Hepatocyte (in vitro differentiated cells): ENCODE measurements around the gene PCDHB10. TPM values are rescaled to one million over a fixed set of nuclear protein-coding genes. Genes with fewer than 3 reads are reported as not detected.
"Not testable (repeated sequence)": the region's sequence is repeated elsewhere in the genome, so short reads cannot be mapped to it uniquely, and the experiment has no call there.

Experiments
- DNase-seq: peaks from one replicate; pipeline ENCODE4 v3.0.0-alpha.2; 2016; ENCODE audit warnings: low spot score
- H2AFZ ChIP-seq: fragments of 200-600 bp; sonication (generic); 2 replicates; pipeline ENCODE4 v1.6.0; 2016; ENCODE audit warnings: antibody characterized with exemption, mild to moderate bottlenecking
- H3K27ac ChIP-seq: fragments of 200-600 bp; sonication (generic); 2 replicates; pipeline ENCODE4 v1.5.1; 2016; ENCODE audit warnings: mild to moderate bottlenecking
- H3K27me3 ChIP-seq: fragments of 200-600 bp; sonication (generic); 2 replicates; pipeline ENCODE4 v1.6.1; 2016
- H3K36me3 ChIP-seq: fragments of 200-600 bp; sonication (generic); replicated peaks from 2 replicates; pipeline ENCODE4 v1.5.1; 2016; ENCODE audit warnings: low read depth; ENCODE audit not compliant: insufficient read depth
- H3K4me1 ChIP-seq: fragments of 200-600 bp; sonication (generic); 2 replicates; pipeline ENCODE4 v1.5.1; 2016; ENCODE audit warnings: mild to moderate bottlenecking, moderate library complexity; ENCODE audit not compliant: insufficient read depth
- H3K4me2 ChIP-seq: fragments of 200-600 bp; sonication (generic); 2 replicates; pipeline ENCODE4 v1.6.0; 2016
- H3K4me3 ChIP-seq: fragments of 200-600 bp; sonication (generic); 2 replicates; pipeline ENCODE4 v1.5.1; 2016; ENCODE audit warnings: mild to moderate bottlenecking
- H3K79me2 ChIP-seq: fragments of 200-600 bp; sonication (generic); 2 replicates; pipeline ENCODE4 v1.6.0; 2017; ENCODE audit warnings: mild to moderate bottlenecking
- H3K9me2 ChIP-seq: fragments of 200-600 bp; sonication (generic); replicated peaks from 2 replicates; pipeline ENCODE4 v1.6.0; 2017; ENCODE audit warnings: mild to moderate bottlenecking; ENCODE audit not compliant: insufficient read depth
- H3K9me3 ChIP-seq: fragments of 200-600 bp; sonication (generic); 2 replicates; pipeline ENCODE4 v1.5.1; 2016; ENCODE audit warnings: low read depth, mild to moderate bottlenecking
- H4K20me1 ChIP-seq: fragments of 200-600 bp; sonication (generic); 2 replicates; pipeline ENCODE4 v1.6.0; 2016; ENCODE audit warnings: mild to moderate bottlenecking; ENCODE audit not compliant: insufficient read depth, poor library complexity, severe bottlenecking
- EZH2 ChIP-seq: fragments of 200-600 bp; sonication (generic); IDR thresholded peaks from 2 replicates; pipeline ENCODE4 v1.6.1; 2016; ENCODE audit warnings: antibody characterized with exemption, mild to moderate bottlenecking, borderline replicate concordance
- EZH2phosphoT487 ChIP-seq: fragments of 200-600 bp; sonication (generic); IDR thresholded peaks from one replicate; pipeline ENCODE4 v1.6.1; 2018; ENCODE audit warnings: antibody characterized with exemption, mild to moderate bottlenecking, low read depth, moderate library complexity; ENCODE audit not compliant: unreplicated experiment, severe bottlenecking
- WGBS: methylation state at CpG from one replicate; pipeline ENCODE4 v1.1.6; 2016; ENCODE audit warnings: low lambda C conversion rate; ENCODE audit errors: missing lambda C conversion rate; 5-methylcytosine and 5-hydroxymethylcytosine counted together
- polyA plus RNA-seq: library from polyadenylated mRNA; unstranded; fragments of >200 nt; fragmentation: Nextera tagmentation; extraction: Ambion mirVana; gene quantifications from 2 replicates; pipeline ENCODE4 v1.2.1, GENCODE V29; 2016
- total RNA-seq: library from RNA; depleted of rRNA; stranded (reverse); fragments of >200 nt; gene quantifications from 2 replicates; pipeline ENCODE4 v1.2.3, GENCODE V29; 2014
- TF ChIP-seq, protein P1 (sequence below): fragments of 200-600 bp; sonication (generic); IDR thresholded peaks from 2 replicates; pipeline ENCODE4 v1.5.1; 2016; ENCODE audit warnings: antibody characterized with exemption, mild to moderate bottlenecking; ENCODE audit not compliant: poor library complexity

PCDHB10 gene
- total and polyA plus RNA-seq, 2 experiments from 2014 or later: 2.8 to 3.1 TPM

DNA sequence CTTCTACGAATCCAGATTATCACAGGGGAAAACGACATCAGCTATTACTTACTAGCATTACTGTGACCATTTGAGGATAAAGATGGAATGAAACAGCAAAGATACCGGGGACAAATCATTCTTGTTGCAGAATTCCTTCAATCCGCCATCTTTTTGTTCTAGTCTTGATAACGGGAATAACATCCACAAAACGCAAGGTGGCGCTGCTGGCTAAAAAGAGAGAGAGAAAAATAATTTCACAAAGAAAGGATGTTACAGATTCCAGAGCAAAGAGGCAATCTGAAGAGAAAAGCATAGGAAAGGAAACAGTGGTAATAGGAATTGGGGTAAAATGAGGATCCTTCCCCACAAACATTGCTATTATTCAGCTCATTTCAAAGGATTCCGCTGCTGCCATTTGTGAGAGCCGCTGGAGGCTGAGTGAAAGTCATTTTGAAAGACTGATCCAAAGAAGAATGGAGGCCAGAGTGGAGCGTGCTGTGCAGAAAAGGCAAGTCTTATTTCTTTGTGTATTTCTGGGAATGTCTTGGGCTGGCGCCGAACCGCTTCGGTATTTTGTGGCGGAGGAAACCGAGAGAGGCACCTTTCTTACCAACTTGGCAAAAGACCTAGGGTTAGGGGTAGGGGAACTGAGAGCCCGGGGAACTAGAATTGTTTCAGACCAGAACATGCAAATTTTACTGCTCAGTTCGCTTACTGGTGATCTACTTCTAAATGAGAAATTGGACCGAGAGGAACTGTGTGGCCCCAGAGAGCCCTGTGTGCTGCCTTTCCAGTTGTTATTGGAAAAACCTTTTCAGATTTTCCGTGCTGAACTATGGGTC is 19.6 kb upstream of the PCDHB10 start, which contains the start of gene PCDHB7:
TSS of gene PCDHB7 (plus strand) at position 264 of the 824 bp plus-strand sequence. CDS start at position 456, 192 bp downstream.
- H3K9me3 ChIP-seq: peaks cover 10% of the 10 kb centered on the region
- H4K20me1 ChIP-seq: no peaks in the 10 kb centered on the region
- H2AFZ ChIP-seq: no peak within 1 kb of the TSS
- no peaks in the 10 kb centered on the region for H3K36me3 ChIP-seq
- H3K27ac ChIP-seq: no peak within 1 kb of the TSS
- TF ChIP-seq EZH2phosphoT487 (no peak), EZH2 (no peak)
- TF ChIP-seq, protein P1, sequence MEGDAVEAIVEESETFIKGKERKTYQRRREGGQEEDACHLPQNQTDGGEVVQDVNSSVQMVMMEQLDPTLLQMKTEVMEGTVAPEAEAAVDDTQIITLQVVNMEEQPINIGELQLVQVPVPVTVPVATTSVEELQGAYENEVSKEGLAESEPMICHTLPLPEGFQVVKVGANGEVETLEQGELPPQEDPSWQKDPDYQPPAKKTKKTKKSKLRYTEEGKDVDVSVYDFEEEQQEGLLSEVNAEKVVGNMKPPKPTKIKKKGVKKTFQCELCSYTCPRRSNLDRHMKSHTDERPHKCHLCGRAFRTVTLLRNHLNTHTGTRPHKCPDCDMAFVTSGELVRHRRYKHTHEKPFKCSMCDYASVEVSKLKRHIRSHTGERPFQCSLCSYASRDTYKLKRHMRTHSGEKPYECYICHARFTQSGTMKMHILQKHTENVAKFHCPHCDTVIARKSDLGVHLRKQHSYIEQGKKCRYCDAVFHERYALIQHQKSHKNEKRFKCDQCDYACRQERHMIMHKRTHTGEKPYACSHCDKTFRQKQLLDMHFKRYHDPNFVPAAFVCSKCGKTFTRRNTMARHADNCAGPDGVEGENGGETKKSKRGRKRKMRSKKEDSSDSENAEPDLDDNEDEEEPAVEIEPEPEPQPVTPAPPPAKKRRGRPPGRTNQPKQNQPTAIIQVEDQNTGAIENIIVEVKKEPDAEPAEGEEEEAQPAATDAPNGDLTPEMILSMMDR: peak; percentile 3
- DNase-seq: no peak
- H3K4me3 ChIP-seq: no peak within 1 kb of the TSS
- no peaks in the 10 kb centered on the region for H3K4me1 ChIP-seq
- WGBS: 76% methylated on average over 20 of the region's 20 CpGs
- no peaks in the 10 kb centered on the region for H3K27me3 ChIP-seq
- no peaks in the 10 kb centered on the region for H3K9me2 ChIP-seq
- H3K79me2 ChIP-seq: no peaks in the 10 kb centered on the region
- H3K4me2 ChIP-seq: no peak within 1 kb of the TSS

GRCh38 chr5:141174291-141175104 is 17.7 kb upstream of the PCDHB10 start:
- not testable (repeated sequence) for H3K4me1 ChIP-seq, H3K79me2 ChIP-seq, H3K27me3 ChIP-seq, H3K4me2 ChIP-seq, H3K9me2 ChIP-seq, H4K20me1 ChIP-seq, H3K4me3 ChIP-seq, DNase-seq, H3K27ac ChIP-seq, H2AFZ ChIP-seq, H3K36me3 ChIP-seq
- H3K9me3 ChIP-seq: peaks cover 10% of the 10 kb centered on the region
- WGBS: 96% methylated on average over 51 of the region's 79 CpGs

DNA sequence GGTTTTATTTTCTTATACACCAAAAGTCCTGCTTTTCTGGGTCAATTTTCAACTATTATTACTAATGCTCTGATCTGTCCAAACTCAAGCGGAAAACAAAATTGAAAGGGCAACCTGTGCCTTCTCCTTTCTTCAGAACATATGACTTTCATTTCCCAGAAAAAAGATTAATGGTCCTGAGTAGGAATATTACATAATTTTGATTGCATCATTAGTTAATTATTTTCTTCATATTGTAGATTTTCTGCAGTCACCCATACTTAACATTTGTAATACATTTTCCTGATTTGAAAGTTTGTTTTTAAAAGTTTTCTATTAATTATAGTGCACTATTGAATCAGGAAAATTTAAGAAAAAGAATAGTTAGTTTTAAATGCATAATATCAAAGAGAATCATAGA is 16.2 kb upstream of the PCDHB10 start:
- Histone ChIP-seq H3K27ac (no peak overlapping the region), H3K79me2 (no peaks in the 10 kb centered on the region), H2AFZ (no peak overlapping the region), H3K4me3 (no peak overlapping the region), H3K4me1 (no peaks in the 10 kb centered on the region), H3K4me2 (no peak overlapping the region), H3K36me3 (no peaks in the 10 kb centered on the region), H4K20me1 (no peaks in the 10 kb centered on the region), H3K9me2 (no peaks in the 10 kb centered on the region), H3K9me3 (peaks cover 10% of the 10 kb centered on the region), H3K27me3 (no peaks in the 10 kb centered on the region)
- DNase-seq: no peak
- no peak for TF ChIP-seq EZH2phosphoT487
- TF ChIP-seq, protein P1: no peak
- TF ChIP-seq EZH2: no peak
- 97% methylated on average over 1 of the region's 1 CpG for WGBS

DNA sequence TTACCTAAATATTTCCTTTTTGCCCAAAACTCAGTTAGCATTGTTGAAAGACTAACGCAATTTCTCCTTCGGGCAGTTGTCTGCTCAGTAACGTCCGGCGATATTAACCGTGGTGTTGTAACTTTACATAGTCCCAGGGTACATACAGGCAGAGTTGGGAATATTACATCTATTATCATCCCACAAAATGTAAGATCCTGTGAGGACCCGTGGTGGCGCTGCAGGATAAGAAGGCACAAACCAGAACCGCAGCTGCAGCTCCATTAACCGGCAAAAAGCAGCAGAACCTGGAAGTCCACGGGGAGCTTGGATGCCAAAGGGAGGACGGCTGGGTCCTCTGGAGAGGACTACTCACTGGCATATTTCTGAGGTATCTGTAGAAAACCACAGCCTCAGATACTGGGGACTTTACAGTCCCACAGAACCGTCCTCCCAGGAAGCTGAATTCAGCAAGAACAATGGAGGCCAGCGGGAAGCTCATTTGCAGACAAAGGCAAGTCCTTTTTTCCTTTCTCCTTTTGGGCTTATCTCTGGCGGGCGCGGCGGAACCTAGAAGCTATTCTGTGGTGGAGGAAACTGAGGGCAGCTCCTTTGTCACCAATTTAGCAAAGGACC is 14.5 kb upstream of the PCDHB10 start, which contains the start of gene PCDHB8:
TSS of gene PCDHB8 (plus strand) at position 214 of the 615 bp plus-strand sequence. CDS start at position 459, 245 bp downstream.
- H3K36me3 ChIP-seq, H3K4me3 ChIP-seq, H3K4me2 ChIP-seq, H3K4me1 ChIP-seq, H2AFZ ChIP-seq, H3K27me3 ChIP-seq, H3K27ac ChIP-seq, DNase-seq, H3K9me2 ChIP-seq, H3K79me2 ChIP-seq, H4K20me1 ChIP-seq: not testable (repeated sequence)
- 75% methylated on average over 14 of the region's 18 CpGs for WGBS
- peaks cover 10% of the 10 kb centered on the region for H3K9me3 ChIP-seq

GRCh38 chr5:141179371-141179770 is 12.8 kb upstream of the PCDHB10 start:
- not testable (repeated sequence) for H3K4me1 ChIP-seq, H4K20me1 ChIP-seq, H3K36me3 ChIP-seq, H3K4me3 ChIP-seq, H3K79me2 ChIP-seq, H3K4me2 ChIP-seq, H2AFZ ChIP-seq, DNase-seq, H3K27ac ChIP-seq, H3K27me3 ChIP-seq, H3K9me2 ChIP-seq
- H3K9me3 ChIP-seq: peaks cover 10% of the 10 kb centered on the region
- WGBS: 93% methylated on average over 22 of the region's 39 CpGs

DNA sequence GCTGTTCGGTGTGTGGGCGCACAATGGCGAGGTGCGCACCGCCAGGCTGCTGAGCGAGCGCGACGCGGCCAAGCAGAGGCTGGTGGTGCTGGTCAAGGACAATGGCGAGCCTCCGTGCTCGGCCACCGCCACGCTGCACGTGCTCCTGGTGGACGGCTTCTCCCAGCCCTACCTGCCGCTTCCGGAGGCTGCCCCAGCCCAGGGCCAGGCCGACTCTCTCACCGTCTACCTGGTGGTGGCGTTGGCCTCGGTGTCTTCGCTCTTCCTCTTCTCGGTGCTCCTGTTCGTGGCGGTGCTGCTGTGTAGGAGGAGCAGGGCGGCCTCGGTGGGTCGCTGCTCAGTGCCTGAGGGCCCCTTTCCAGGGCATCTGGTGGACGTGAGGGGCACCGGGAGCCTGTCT is 12.3 kb upstream of the PCDHB10 start:
- DNase-seq, H3K79me2 ChIP-seq, H3K36me3 ChIP-seq, H3K4me2 ChIP-seq, H3K27ac ChIP-seq, H2AFZ ChIP-seq, H3K4me3 ChIP-seq, H3K27me3 ChIP-seq, H3K9me2 ChIP-seq, H4K20me1 ChIP-seq, H3K4me1 ChIP-seq: not testable (repeated sequence)
- peaks cover 10% of the 10 kb centered on the region for H3K9me3 ChIP-seq
- WGBS: 96% methylated on average over 22 of the region's 32 CpGs
